ENCODE measurements around the gene HABP4.

The HABP4 gene

DNA sequence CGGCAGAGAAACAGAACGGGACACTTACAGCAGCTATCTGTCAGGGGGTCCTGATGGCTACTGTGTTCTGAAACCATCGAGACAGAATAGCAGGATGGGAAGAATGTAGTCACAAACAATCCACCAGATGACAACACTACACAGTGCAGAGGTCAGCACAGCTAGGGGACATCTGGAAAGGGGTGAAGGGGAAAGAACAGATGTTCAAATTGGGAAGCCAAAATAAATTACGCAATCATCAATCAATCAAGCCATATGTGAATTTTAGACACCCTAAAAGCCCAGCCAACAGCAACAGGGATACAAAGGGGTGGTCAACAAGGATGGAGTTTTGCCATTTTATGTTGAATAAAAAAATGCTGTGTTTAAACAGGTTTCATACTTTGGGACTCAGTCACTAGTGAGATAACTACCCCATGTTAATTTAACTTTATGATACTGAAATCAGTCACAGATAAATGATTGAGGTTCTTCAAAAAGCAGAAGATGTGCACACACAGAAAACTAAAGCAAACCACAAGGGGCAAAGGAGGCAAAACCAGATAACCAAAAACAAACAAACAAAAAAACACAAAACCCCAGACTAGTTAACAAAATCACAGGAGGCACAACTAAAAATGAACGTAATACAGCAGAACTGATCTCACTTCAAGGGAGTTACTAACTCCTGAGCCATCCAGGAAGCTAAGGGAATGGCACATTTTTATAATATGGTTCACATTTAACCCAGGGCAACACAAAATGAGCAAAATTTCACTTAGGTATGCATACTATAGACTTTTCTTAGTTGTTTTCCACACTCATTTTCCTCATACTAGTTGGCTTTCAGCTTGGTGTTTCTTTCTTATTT is 65.9 kb downstream of the HABP4 start:
- DNase-seq (ENCODE audit: extremely low read depth in 1 of 2, low read depth in 1 of 2): no peak

DNA sequence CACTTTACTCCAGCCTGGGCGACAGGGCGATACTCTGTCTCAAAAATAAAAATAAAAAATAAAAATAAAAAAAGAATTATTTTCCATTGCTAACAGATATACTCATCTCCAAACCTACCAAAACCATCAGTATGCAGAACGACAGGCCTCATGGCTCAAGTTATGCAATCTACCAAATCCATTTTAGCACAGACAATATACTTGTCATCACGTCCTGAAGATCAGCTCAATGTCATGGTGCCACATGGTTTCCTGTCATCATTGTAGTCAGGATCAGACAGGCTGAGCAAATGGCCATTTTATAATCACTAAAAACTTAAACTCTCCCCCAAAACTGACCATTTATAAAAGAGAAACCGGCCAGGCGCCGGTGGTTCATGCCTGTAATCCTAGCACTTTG is 69.1 kb downstream of the HABP4 start:
- DNase-seq (ENCODE audit: extremely low read depth in 1 of 2, low read depth in 1 of 2): no peak

DNA sequence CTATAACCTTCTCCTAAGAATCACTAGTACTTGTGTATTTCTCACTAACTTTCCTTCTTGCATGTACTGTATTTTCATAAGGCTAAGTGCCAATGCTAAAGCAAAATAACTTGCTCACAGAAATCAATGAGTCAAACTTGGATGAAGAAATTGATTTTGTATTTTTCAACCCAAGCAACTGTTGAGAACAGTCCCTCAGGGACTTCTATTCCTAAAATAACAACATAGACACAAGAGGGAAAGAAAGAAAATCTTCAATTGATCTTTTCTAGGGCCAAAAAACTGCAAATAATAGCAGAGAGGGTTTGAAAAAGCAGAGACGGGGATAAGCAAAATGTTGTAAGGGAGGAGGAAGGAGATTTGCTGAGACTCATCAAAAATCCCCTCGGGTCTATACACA is 69.8 kb downstream of the HABP4 start:
- DNase-seq (ENCODE audit: extremely low read depth in 1 of 2, low read depth in 1 of 2): no peak

DNA sequence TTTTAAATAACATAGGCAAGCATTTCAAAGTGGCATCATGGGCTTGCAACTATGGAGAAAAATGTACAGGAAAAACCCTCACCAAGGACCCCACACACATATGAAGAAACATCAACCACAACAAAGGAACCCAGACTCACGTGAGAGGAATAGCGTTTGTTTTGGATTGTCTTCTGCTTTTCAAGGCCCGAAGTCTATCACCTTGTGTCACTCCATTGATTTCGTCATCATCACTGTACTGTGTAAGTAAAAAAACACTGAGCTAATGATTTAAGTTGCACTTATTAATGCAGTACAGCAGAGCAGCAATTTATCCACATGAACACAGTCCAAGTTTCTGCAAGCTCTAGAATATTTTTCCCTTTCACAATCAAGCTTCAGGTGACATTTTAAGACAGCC is 72.4 kb downstream of the HABP4 start:
- no peak for DNase-seq (ENCODE audit: extremely low read depth in 1 of 2, low read depth in 1 of 2)

DNA sequence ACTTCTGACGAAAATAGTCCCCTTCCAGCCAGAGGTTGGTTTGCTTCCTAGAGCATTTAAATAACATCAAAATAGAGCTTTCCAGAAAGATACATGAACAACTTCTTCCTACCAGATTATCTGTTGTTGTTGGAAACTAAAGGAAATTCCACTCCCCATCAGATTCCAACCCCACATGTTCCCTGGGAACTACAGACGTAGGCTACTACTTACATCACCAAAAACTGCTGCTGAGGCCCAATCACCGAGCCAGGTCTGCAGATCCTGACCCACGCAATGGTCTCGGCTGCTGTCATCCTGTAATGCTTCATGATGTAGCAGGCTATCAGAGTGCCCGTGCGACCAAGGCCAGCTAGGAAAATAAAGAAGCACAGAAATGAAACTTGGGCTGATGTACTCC is 73.4 kb downstream of the HABP4 start:
- DNase-seq (ENCODE audit: extremely low read depth in 1 of 2, low read depth in 1 of 2): no peak

DNA sequence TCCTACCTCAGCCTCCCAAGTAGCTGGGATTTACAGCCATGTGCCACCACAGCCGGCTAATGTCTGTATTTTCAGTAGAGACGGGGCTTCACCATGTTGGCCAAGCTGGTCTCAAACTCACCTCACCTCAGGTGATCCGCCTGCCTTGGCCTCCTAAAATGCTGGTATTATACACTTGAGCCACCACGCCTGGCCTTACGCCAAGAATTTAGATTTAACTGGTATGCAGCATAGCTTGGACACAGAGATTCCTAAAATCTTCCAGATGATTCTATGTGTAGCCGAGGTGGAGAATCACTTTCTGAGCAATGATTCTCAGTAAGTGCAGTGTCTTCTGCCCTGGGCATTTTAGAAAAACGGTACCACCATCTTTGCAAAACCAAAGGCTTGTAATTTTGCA is 74.1 kb downstream of the HABP4 start:
- DNase-seq (ENCODE audit: extremely low read depth in 1 of 2, low read depth in 1 of 2): no peak

DNA sequence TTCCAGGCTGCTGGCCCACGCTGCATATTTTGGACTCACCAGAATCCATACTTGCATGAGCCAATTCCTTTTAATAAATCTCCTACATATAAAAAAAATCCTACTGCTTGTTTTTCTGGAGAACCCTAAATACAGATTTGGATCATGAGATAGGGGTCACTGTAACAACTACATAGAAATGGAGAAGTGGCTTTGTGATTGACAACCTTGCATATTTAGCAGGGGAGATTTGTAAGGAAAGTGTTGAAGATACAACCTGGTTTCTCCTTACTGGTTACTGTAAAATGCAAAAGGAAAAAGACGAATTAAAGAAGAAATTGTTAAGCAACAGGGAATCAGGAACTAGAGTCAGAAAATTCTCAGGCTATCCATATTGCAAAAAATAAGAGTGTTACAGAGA is 74.8 kb downstream of the HABP4 start:
- DNase-seq (ENCODE audit: extremely low read depth in 1 of 2, low read depth in 1 of 2): no peak

DNA sequence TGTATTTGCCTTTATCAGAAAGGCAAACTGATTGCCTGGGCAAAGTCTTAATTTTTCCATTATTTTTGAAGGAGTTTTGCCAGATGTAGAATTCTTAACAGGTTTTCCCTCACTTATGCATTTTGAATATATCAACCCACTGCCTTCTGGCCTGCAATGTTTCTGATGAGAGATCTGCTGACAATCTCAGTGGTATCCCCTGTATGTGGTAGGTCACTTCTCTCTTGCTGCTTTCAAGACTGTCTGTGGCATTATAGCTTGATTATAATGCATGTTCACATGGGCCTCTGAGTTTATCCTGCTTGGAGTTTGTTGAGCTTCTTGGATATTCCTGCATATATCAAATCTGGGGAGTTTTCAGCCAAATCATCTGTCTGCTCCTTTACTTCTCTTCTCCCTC is 82.2 kb downstream of the HABP4 start:
- no peak for DNase-seq (ENCODE audit: extremely low read depth in 1 of 2, low read depth in 1 of 2)

DNA sequence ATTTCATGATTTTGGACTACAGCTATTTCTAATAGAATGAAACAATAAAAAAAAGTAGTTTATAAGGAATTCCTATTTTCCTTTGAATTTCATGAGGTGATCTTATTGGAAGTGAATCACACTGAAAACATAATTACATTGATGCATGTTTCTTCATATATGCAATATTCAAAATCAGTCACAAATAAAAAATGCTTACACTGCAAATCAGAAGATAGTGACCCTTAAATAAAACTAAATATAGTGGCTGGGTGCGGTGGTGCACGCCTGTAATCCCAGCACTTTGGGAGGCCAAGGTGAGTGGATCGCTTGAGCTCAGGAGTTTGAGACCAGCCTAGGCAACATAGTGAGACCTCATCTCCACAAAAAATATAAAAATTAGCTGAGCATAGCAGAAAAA is 90.1 kb downstream of the HABP4 start:
- no peak for DNase-seq (ENCODE audit: extremely low read depth in 1 of 2, low read depth in 1 of 2)

All from stimulated activated CD8-positive, alpha-beta memory T cell treated with anti-CD3 and anti-CD28 coated beads, Interleukin-7, amount 100 ng/mL, for 48 hours (primary cell).